GM19467 (cell line): ENCODE measurements around the gene PARD3B.

Experiments
- ATAC-seq: cut with Tn5 transposase; IDR thresholded peaks from one replicate; pipeline ENCODE4 v1.9.1; 2021; ENCODE audit warnings: mild to moderate bottlenecking, moderate library complexity; ENCODE audit not compliant: unreplicated experiment

The PARD3B gene

DNA sequence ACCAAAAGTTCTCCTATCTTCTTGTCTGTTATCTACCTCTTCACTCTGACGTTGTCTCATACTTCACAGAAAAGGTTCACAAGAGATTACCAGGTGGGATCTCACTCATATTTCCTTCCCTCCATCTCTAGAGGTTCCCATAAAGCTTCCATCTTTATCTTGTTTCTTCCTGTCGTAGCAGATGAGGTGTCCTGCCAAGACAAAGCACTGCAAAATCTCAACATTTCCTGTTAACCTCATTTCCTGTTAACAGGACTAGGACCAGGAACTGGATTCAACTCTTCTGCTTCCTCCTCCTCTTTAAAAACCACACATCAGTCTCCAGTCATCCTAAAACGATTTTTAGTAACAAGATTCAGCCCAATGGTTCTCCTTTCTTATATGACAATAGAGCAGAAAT lies 624.2 kb downstream of the PARD3B start:
- ATAC-seq, result no peak

DNA sequence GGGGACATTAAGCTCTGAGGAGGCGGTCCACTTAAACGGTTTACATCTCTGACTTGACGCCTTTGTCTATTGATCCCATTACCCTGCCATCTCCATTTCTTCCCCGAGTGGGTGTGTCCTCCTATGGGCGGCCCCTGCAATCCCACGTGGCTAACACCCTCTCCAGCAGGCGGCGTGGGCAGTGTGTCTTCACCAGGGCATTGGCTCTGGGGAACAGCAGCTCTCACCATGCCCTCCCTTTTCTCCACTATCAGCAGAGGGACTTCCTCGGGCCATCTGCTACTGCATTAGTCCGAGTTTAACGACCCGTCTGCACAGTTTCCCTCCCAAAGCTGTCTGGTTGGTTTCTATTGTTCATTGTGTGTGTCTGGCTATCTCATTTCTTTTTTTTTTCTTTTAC lies 625.1 kb downstream of the PARD3B start:
- ATAC-seq, result no peak

DNA sequence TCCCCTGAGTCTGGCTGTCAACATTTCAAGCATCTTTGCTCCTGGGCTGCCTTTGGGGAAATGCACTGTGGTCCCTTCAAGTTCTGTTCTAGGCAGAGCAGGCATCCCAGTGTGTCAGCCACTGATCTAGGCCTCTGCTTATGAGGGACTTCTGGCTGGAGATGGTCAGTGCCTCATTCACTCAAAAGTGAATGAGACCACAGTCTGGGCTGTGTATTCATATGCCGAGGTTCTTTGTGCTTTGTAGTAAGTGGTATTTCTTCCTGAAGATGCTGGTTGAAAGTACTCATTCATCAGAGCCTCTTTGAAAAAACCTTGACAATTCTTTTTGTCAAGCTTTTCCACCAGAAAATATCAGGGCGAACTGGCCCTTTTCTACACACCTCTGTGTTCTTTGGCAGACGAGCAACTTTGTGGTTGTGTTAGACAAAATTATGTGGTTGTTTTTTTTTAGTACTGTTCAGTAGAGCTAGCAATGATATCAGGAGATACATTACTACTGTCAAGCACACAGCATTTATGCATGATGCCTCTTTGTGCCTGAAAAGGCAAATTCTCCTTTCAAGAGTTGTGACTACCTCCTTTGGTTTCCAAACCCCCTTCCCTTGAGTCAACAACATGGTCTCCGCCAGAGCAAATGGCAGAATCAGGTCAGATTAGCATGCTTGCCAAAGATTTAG lies 626.1 kb downstream of the PARD3B start:
- no peak for ATAC-seq

DNA sequence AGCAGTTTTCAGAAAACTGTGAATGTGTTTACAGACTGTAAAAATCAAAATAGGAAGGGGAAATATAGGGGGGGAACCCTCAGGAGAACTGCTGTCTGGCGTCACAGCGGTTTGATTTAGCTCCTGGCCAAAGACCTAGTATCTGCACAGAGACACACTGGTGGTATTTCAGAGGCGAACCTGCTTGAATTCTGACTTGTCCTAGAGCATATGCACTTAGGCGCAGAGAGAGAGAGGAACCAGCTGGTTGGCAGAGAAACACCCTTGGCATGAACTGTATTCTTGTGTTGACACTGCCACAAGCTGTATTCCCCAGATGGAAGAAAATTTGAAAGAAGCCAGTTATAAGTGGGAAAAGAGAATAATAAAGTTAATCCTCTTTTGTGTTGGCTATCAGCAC lies 630.6 kb downstream of the PARD3B start:
- no peak for ATAC-seq

DNA sequence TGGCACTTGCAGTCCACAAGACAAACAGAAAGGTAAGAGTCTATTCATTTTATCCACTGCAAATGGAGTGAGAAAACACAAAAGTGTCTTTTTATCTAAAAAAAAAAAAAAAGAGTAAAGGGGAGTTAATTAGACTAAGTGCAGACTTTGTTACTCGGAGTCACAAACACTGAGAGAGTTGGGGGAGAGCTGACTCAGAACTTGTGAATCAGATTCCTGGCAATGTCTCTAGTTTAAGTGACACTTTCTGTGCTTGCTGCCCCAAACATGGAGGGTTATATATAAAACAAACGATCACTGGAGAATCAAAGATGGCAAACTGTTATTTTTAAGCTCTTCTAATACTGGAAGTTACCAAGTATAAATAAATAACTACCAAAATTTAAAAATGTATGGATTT lies 631.3 kb downstream of the PARD3B start:
- no peak for ATAC-seq

DNA sequence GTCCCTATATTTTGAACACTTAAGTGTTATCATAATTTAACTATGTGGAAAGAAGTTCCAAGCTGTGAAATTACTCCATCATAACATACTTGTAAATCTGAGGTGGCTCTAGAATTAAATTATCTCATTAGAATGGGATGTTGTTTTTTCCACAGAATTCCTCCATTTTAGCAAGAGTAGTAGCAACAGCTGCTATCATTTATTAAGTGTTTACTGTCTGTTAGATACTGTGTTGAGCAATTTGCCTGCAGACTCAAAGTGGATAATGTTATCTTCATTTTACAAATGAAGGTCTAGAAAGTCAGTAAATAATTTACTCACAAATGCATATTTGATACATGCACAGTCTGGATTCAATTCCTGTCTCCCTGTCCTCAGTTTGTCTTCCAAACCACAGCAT lies 632.3 kb downstream of the PARD3B start:
- ATAC-seq, result no peak

DNA sequence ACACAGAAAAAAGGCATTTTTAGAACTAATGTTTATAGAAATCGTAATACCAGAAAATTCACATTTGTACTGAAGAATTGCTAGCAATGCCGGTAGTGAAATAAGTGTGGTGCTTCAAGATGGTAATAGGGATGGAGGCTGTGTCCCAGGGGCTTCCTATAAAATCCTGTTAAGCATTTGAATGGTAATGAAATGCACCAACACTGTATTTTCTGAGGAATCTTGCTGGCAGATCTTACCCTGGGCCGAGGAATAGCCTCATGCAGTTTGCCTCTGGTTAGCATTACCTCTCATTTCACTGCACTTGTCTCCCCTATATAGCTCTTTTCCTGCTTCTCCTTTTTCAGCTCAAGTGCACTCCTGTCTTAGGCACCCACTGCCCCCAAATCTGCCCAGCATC lies 635.5 kb downstream of the PARD3B start:
- no peak for ATAC-seq

DNA sequence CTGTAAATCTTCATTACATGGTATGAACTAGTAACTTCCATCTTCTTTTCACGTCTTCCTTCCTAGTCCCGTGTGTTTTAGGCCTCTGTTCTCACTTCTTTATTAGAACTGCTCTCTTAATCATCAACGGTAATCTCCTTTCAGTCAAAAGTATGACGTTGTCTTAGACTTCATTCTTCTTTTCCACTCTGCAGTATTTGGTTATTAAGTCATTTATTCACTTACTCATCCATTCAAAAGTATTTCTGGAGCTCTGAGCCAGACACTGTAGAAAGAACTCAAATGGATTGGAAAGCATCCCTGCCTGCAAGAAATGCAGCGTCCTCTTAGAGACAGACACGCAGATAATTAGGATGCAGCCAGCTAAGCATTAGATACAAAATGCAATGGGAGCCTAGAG lies 642.5 kb downstream of the PARD3B start:
- no peak for ATAC-seq

DNA sequence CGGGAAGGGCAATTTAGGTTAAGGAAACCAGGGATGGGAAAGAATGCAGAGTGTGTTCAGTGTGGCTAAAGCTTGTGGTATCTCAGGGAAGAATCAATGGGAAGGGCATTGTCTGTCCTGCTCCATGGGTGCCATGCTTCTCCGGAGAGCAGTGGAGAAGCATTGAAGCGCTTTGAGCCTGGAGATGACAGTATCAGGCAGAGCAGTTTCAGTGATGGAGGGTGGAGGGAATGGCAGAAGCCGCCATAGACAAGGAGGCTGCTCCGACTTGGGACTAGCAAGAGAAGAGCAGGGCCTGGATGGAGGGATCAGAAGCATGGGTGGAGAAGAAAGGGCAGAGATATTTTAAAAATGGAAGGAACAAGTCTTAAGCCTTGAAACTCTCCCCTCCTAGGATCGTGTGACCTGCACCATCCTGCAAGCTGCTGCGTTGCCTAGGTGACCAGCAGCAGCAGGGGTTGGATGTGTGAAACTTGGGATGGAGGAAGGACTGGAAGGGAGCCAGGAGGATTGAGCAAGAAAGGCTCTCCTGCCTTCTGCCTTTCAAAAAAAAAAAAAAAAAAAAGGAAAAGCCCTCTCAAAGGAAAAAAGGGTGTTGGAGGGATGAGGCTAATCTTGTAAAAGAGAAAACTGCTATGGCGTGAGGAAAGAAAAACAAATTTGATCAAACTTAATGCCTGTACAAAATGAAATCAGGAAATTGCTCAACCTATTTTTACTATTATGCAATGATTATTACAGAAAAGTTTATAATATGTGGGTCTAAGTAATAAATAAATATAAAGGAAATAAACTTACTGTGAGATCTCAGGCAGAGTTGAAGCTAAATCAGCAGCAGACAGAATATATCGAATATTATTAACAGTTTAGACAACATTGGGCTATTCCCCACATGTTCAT lies 643.2 kb downstream of the PARD3B start:
- ATAC-seq, result no peak

DNA sequence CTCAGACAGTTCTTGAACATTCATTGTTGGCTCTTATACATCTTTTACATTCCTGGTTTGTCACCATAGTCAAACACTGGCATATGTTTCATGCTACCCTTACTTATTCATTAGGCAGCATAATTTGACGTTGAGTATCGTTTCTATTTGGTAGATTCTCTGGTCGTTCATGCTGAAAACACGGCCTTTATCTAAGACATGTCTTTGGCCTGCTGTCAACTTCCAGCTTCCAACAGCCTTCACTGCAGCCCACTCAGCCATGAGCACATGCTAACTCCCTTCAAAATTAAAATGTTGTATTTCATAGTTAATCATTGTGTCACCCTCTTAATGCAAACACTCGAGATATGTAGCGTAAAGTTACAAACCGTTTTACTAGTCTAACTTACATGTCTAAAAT lies 644.0 kb downstream of the PARD3B start:
- no peak for ATAC-seq

DNA sequence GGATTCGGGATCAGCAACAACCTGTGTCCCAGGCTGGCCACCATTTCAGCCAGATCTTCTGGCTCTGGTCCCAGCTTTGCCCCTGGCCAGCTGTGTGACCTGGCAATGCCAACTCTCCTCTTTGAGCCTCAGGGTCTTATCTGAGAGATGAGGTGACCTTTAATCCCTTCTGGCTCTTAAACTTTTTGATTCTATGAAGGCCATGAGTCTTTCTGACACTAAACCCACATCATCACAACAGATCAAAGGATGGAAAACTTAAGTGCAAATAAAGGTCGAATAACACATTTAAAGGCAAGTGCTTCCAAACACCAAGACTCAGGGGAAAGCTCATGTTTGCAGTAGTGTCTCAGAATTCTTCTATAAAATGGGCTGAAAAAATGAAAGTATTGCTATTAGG lies 645.3 kb downstream of the PARD3B start:
- ATAC-seq, result no peak

DNA sequence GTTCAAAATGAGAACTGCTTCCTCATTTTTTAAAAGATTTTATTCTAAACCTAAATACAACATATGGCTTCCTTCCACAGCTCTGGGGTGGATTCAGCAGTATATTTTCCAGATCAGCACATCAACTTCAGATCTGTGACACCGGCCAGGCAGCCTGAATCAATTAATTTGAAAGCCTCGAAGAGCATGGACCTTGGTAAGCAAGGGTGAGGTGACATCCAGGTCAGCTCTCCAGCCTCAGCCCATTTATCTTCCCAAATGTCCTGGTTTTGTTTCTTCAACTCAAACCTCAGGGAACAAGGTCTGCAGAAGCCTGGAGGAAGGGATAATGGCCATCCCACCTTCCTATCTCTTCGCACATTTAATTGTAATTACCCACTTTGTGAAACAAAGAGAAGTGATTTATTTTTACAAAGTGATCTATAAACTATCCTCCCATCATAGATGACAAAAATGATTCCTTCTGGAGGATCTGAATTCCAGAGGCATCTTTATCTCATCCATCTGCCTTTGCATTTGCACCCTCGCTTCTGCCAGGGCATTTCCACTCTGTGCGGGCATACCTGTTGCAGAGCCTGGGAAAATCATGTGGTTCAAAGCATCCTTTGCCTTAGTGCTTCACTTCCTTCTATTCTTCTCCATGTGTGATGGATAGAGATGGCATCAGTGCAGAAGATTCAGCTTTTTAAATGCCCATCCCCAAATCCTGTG lies 648.0 kb downstream of the PARD3B start:
- ATAC-seq, result no peak

DNA sequence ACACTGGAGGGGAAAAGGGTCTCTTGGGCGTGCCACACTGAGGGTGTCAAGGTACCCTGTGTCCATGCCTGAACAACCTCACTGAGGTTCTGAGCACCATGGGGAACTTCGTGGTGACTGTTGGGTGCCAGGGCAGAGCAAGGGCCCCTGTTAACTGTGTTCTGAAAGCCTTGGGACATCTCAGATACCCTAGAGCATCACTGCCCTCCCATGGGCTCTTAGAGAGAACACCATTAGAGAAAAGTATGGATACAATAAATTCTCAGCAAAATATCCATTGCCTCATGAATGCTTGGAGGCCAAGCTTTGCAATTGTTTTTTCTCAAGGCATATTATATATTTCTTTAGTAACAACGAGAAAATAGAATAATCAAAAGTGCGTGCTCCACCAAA lies 648.6 kb downstream of the PARD3B start:
- ATAC-seq, result no peak

DNA sequence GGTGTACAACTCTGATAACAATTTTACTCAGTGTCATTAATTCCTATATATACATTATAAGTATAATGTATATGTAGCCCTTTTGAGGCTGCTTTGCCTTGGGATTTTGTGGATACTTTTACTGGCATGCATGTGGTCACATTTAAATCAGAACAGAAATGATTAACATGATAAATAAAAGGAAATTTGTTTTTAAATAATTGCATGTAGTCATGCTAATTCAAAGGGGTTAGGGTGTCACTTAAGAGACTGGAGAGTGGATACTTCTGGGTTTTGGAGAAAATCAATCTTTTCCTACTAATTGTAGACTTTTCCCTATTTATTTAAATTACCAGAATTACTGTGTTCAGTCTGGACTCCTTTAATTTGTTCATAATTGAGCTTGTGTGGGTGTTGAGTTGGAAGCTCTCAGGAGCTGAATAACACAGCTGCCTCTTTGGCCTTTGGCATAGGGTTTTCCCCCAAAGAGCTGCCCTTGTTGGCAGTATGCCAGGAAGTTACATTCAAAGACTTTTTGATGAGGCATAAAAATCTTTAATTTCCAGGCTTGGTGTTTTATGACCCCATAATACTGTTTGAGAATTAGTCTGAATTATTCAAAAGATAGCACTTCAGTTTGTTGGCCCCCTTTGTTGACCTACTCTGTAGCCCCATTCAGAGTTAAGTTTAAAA lies 652.3 kb downstream of the PARD3B start:
- ATAC-seq, result no peak

DNA sequence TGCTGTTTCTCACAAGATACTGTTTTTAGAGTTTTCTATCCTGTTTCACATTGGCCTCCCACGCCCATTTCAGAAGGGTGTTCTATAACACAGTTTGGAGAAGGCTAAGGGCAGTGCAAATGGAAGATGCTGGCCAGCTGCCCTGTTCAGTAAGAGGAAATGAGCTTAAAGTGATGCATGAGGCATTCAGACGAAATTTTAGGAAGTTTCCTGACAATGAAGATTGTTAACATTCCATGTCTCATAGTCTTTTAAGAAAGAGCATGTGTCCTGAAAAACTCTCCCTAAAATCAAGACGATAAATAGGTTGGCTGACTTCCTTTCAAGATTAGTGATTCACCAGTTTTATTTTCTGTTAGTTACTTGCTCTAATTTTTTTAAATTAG lies 652.9 kb downstream of the PARD3B start:
- ATAC-seq, result no peak

DNA sequence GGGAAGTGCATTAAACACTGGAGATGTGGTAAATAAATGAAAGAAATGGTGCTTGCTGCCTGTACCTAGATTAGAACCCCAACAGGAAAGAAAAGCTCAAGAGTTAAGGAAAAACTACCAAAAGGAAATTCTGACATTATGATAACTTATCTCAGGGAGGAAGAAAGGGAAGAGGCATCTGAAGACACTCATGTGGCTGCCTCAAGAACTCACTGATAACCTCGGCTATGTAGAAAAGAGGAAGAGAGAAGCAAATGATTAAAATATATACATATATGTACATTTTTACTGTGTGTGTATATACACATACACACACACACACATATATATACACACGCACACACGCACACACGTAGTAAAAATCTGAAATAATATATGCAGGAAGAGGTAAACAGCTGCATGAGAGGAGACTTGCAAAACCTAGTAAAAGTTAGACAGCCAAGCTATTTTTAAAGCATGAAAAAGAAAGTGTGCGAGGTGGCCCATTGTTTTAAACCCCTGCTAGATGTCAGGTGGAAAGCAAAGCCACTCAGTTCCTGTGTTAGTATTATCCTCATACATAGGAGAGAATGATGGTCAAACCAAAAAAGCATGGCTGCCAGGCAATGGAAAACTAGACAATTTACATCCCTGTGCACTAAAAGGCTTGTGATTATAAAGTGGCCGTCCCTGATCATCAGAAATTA lies 654.0 kb downstream of the PARD3B start:
- no peak for ATAC-seq

DNA sequence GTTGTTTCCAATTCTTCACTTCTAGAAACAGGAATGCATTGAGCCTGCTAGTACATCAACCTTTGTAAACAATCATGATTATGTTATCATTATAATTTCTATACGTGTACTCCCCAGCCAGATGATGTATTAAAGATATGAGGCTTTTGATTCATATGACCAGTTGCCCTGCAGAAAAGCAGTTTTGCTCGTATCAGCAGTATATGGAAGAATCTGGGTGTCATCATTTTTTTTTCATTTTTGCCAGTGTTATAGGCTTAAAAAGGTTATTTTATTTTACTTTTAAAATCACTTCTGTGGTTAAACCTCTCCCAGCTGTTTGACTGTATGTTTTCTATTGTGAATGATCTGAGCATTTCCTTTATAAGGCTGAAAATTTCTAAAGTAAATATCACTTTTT lies 665.2 kb downstream of the PARD3B start:
- ATAC-seq, result no peak

DNA sequence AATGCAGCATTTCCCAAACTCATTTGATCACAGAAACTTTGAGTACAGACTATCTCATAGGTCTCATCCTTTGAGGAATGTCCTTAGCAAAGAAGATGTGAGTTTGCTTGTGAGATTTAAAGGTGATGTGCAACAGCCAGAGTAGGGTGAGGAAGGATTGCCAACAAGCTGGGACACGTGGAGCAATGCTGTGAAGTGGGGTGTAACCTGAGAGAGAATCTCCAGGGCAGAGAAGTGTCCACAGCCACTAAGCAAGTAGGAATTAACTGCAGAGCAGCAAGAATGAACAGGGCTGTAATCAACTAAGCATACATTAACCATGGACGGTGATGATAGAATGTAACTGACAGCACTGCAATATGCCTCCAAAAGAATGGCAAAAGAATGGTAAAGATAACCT lies 667.1 kb downstream of the PARD3B start:
- ATAC-seq, result no peak

DNA sequence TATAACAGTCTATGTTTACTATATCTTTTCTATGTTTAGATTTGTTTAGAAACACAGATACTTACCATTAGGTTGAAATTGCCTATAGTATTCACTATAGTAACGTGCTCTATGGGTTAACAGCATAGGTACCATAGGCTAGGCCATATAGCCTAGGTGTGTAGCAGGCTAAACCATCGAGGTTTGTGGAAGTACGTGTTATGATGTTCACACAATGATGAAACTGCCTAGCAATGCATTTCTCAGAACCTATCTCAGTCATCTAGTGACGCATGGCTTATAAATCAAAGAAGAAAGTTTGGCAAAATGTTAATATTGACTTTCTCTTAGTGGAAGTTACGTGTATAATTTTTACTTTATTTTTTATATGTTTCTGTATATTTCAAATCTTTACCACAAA lies 670.8 kb downstream of the PARD3B start:
- no peak for ATAC-seq

DNA sequence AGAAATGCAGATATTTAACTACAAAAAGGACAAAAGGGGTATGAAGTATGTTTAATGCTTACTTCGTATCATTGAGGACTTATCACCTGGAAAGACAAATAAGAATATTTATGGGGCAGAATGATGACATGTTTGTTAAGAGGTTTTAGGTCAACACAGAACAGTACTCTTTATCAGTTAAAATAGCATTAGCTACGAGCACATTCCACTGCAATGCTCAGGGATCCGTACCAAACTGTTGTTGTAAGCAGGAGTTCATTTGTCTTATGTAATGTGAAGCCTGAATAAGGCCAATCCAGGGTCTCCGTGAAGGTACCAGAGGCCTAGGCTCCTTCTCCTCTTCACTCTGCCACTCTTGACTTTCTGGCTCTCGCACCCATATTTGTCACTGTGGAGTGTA lies 671.3 kb downstream of the PARD3B start:
- no peak for ATAC-seq

DNA sequence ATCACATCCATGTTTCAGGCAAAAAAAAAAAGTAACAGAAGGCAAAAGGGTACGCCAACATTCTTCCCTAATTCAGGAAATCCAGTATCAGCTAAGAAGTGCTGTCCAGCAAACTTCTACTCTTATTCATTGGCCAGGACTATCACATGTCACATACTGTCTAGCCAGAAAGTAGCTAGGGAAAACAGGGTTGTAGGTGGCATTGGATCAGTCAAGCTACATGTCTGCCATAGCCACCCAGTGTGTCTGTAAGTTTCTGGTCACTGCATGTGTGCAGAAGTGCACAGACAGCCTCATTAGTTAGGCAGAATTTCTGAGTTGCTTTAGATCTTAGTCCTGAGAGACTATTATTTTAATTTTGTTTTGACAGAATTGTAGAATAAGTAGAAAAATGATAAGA lies 671.7 kb downstream of the PARD3B start:
- no peak for ATAC-seq
